NCI-H128 (cell line): Measurements from ENCODE around the gene TPSG1.

ENCODE experiments used
- DNase-seq: peaks from one replicate; lab custom pipeline; 2025; ENCODE audit not compliant: unreplicated experiment; lab: John Stamatoyannopoulos, UW

TPSG1 gene

GRCh38 chr16:1217526-1217925 lies 7.5 kb downstream of the TPSG1 start:
- DNase-seq, result no peak

GRCh38 chr16:1216681-1217400 lies 8.2 kb downstream of the TPSG1 start:
- no peak for DNase-seq

GRCh38 chr16:1216296-1216619 lies 8.8 kb downstream of the TPSG1 start:
- no peak for DNase-seq

GRCh38 chr16:1215574-1216295 lies 9.3 kb downstream of the TPSG1 start:
- DNase-seq, result no peak

- DNase-seq, result no peak
Observed at GRCh38 chr16:1214719-1215118, 10.3 kb downstream of the TPSG1 start.

- DNase-seq, result no peak
Observed at GRCh38 chr16:1213796-1214372, 11.2 kb downstream of the TPSG1 start.

- DNase-seq, result no peak
Observed at GRCh38 chr16:1213231-1213630, 11.8 kb downstream of the TPSG1 start.

GRCh38 chr16:1212616-1213194 lies 12.4 kb downstream of the TPSG1 start:
- DNase-seq, result no peak

GRCh38 chr16:1211451-1212268 lies 13.4 kb downstream of the TPSG1 start:
- no peak for DNase-seq

- DNase-seq, result no peak
Observed at GRCh38 chr16:1210461-1210860, 14.6 kb downstream of the TPSG1 start.

GRCh38 chr16:1209081-1209480 lies 16.0 kb downstream of the TPSG1 start:
- no peak for DNase-seq

GRCh38 chr16:1208239-1208830 lies 16.7 kb downstream of the TPSG1 start:
- no peak for DNase-seq

- no peak for DNase-seq
Observed at GRCh38 chr16:1206786-1207185, 18.3 kb downstream of the TPSG1 start.

GRCh38 chr16:1206326-1206725 lies 18.7 kb downstream of the TPSG1 start:
- DNase-seq, result no peak

GRCh38 chr16:1204933-1205332 lies 20.1 kb downstream of the TPSG1 start:
- DNase-seq, result no peak

GRCh38 chr16:1202274-1202673 lies 22.8 kb downstream of the TPSG1 start:
- no peak for DNase-seq

GRCh38 chr16:1201444-1201843 lies 23.6 kb downstream of the TPSG1 start:
- no peak for DNase-seq

- DNase-seq, result no peak
Observed at GRCh38 chr16:1200014-1200627, 24.9 kb downstream of the TPSG1 start.

GRCh38 chr16:1199347-1200013 lies 25.6 kb downstream of the TPSG1 start:
- no peak for DNase-seq
